ENCODE results near the gene ATXN7.

DNA sequence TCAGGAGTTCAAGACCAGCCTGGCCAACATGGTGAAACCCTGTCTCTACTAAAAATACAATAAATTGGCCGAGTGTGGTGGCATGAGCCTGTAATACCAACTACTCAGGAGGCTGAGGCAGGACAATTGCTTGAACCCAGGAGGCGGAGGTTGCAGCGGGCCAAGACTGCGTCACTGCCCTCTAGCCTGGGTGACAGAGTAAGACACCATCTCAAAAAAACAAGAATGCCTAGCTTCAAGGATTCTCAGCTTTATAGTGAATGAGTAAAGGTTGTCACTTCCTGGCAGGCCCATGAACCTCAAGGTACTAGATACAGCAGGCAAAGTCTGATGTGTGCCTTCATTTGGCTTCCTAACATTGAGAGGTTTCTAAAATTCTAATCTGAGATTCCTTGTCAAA, 14.5 kb upstream of the ATXN7 start:
- no peak for TF ChIP-seq JUN (CRISPR knock-in tag; IDR thresholded peaks at IDR 0.05)
- TF ChIP-seq ZNF543 (CRISPR knock-in tag; IDR thresholded peaks at IDR 0.05), result no peak
- TF ChIP-seq, protein P1, sequence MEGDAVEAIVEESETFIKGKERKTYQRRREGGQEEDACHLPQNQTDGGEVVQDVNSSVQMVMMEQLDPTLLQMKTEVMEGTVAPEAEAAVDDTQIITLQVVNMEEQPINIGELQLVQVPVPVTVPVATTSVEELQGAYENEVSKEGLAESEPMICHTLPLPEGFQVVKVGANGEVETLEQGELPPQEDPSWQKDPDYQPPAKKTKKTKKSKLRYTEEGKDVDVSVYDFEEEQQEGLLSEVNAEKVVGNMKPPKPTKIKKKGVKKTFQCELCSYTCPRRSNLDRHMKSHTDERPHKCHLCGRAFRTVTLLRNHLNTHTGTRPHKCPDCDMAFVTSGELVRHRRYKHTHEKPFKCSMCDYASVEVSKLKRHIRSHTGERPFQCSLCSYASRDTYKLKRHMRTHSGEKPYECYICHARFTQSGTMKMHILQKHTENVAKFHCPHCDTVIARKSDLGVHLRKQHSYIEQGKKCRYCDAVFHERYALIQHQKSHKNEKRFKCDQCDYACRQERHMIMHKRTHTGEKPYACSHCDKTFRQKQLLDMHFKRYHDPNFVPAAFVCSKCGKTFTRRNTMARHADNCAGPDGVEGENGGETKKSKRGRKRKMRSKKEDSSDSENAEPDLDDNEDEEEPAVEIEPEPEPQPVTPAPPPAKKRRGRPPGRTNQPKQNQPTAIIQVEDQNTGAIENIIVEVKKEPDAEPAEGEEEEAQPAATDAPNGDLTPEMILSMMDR (CRISPR knock-in tag; IDR thresholded peaks at IDR 0.05), result no peak

Measured in HepG2 (cell line).